GM18499 (cell line): ENCODE data around the gene ERICH3.

Source experiments
- ATAC-seq: cut with Tn5 transposase; IDR thresholded peaks from one replicate; pipeline ENCODE4 v1.9.1; 2021; ENCODE audit warnings: moderate number of reproducible peaks; ENCODE audit not compliant: insufficient read depth, unreplicated experiment

The ERICH3 gene, protein sequence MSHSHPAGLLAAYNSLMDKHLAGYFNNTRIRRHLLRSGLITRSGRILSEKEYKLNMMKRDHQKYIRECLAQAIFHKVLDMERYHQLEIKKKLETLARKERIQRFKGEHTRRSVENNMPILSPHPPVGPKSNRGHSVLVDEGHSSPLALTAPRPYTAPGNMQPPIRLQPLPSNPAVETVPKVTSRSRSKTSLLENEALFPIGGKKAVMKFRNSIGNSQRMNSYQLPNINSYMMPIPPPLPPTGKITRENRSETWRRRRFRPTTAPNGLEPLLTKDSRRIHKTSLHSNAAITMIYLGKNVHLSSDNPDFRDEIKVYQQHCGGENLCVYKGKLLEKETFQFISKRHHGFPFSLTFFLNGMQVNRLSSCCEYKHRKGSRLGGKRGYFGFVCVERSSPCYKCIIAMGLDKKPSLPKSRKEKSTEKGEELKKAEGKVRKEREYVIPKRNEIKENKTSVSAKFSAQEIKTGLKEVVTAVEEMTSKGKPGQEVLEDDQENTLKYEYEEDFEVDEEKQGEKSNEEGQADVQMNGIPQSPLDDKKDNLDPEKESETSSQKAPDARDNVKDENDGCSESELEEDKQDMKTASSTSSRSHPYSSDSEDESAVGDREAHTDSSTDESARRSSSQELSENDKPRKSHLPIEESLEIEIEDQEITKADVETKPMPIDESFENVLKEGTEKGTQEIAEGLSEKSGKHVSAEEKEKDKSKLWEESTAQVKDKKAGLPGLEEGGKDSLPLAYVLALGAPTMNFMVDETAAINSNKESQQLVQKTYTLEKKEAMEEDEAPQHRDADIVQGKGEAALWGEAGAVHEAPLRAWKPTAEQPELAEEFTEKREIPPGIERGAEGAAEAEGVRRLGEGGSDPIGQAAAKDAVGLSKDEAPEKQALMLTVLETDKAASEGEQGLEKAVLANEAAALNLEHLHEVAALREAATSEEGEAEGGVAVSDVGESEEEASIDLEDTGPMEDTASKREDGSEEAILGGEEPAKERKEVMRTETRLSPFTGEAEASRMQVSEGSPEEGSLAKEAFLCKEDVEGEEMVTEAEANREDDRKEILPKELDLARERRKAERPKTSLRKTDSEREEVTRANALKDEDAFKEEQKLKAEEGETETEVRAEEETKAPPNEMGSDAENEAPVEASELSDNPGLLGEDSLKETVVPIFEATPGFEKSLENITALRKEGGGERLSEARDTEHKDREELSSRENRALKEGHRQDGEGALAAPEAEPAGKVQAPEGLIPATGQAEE (N-terminal part only)

GRCh38 chr1:74673351-74674111 is at the start of gene ERICH3:
ERICH3 (minus strand) TSS chr1:74673792; CDS start chr1:74673519, 273 bp downstream.
- no peak for ATAC-seq

GRCh38 chr1:74717626-74718025 is 44.0 kb upstream of the ERICH3 start:
- no peak for ATAC-seq

- ATAC-seq, result no peak
Observed at GRCh38 chr1:74716822-74717221, 43.2 kb upstream of the ERICH3 start.

DNA sequence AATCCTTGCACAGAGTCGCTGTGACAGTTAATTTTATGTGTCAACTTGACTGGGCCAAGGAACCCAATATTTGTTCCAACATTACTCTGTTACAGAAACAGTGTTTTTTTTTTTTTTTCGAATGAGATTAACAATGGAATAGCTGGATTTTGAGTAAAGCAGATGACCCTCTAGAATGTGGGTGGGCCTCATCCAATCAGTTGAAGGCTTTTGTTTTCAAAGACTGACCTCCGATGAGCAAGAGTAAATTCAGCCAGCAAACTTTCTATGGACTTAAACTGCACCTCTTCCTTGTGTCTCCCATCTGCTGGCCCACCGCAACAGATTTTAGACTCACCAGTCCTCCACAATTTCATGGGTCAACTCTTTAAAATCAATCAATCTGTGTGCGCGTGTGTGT is 42.2 kb upstream of the ERICH3 start:
- no peak for ATAC-seq

DNA sequence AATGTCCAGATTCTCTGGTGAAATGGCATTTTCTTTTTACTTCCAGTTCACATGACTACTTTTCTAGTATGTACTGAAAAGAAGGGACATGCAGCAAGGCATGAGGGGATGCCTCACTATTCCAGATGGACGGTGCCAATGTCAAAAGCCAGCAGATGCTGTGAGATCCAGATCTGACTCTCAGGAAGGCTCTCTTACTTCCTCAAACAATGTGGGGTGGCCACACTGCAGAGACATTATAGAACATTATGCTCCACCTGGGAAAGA is 41.6 kb upstream of the ERICH3 start:
- no peak for ATAC-seq

DNA sequence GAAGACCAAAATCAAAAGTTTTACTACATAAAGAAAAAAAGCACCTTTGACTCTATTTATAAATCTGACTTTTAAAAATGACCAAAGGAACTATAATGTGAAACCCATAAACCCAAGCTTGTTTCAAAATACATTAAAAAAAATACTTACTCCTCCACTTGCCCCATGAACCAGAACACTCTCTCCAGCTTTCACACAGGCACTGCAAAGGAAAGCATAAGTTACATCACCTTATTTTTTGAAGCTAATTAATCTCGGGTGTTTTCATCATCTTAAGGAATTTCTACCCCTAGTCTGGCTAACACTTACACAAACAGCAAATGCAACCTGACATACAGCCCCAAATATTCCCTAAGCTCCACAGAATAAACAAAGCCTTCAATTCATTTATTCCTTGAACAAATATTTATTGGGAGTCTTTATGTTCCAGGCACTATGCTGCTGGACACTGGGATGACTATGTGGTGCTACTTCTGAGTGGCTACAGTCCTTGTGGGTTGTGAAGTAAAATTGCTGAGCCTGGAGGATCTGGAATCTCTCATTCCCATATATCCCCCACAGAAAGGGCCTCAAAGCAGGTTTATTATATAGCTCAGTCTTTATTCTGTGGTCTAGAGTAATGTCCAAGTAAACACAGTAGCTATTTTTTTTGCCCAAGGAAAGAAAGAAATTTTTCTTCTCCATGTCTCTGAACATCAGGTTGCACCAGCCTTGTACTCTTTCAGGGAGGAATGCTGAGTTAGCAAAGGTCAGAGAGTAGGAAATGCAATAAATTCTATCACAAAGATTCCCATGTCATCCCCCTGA is 41.0 kb upstream of the ERICH3 start:
- ATAC-seq, result peak; percentile 60

- ATAC-seq, result no peak
Observed at GRCh38 chr1:74713849-74714248, 40.3 kb upstream of the ERICH3 start.

DNA sequence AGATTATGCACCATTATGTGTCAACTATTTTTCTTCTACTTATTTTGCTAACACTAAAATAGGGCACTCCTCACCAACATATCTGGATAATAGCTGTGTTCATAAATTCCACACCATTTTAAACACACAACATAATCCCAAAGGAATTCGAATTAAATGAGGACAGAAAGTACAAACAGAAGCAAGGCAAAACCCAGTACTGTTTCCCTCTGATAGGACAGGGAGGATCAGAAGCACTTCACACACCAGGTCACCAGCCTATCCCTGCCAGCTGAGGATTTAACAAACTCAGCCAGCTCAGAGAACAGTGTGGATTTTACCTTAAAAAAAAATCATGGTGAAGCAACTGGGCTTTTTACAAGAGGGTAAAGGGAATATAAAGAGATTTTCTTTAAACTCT is 39.3 kb upstream of the ERICH3 start:
- no peak for ATAC-seq

GRCh38 chr1:74703386-74704182 is 30.0 kb upstream of the ERICH3 start:
- no peak for ATAC-seq

DNA sequence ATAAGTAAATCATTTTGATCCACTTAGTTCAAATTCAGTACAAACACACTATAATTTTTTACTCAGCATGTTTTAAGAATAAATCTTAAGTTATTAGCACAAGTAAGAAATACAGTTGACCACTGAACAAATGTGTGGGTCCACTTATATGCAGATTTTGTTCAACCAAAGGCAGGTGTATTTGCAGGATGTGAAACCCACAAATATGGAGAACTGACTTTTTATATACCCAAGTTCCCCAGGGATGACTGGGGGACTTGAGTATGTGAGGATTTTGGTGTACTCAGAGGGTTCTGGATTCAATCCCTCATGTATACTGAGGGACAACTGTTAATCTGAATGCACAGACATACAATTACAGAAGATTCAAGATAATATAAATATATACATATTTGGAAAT is 25.7 kb upstream of the ERICH3 start:
- ATAC-seq, result no peak

DNA sequence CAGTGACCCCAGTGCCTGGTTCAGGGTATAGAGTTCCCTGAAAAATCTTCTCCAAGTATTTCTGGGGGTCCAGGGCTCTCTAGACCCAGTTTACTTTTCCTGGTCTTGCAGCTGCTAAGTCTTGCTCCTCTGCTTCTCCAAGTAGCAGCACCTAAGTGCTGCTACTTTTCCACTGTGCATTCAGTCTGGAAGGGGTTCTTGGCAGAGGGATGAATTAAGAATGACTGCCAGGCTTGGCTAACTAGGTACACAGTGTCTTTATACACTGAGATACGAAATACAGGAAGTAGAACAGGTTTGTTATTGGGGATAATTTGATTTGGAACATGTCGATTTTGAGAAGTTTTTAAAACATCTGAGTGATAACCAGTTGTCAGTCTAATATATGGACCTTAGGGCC is 24.2 kb upstream of the ERICH3 start:
- ATAC-seq, result no peak

- no peak for ATAC-seq
Observed at GRCh38 chr1:74693473-74693872, 19.9 kb upstream of the ERICH3 start.

DNA sequence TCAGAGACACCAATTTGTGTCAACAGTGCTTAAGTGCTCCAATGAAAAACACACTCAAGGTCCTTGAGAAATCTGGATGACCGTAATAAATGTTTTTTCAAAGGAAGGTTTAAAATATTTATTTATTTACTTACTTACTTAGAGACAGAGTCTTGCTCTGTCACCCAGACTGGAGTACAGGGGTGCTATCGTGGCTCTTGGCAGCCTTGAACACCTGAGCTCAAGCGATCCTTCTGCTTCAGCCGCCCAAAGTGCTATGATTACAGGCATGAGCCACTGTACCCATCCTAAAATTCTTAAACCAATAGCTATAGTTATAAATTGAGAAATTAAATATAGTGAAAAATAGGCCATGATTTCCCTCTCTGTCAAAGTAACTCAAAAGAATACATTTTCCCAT is 17.3 kb upstream of the ERICH3 start:
- no peak for ATAC-seq

DNA sequence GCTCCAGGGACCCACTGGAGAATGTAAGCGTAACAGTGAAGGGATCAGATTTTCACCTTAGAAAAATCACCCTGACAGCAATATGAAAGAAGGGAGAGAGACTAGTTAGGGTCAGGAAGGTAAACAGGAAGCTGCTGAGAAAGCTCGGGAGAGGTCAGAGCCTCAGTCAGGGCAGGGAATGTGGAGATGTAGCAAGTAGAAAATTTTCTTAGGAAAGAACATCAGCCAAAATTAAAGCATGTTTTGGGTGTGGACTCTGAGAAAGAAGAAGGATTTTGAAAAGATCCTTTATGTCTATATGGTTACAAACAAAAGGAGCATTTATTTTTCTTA is 16.7 kb upstream of the ERICH3 start:
- no peak for ATAC-seq

GRCh38 chr1:74689621-74690363 is 16.2 kb upstream of the ERICH3 start:
- peak; percentile 56 for ATAC-seq

- ATAC-seq, result no peak
Observed at GRCh38 chr1:74686928-74687327, 13.3 kb upstream of the ERICH3 start.

DNA sequence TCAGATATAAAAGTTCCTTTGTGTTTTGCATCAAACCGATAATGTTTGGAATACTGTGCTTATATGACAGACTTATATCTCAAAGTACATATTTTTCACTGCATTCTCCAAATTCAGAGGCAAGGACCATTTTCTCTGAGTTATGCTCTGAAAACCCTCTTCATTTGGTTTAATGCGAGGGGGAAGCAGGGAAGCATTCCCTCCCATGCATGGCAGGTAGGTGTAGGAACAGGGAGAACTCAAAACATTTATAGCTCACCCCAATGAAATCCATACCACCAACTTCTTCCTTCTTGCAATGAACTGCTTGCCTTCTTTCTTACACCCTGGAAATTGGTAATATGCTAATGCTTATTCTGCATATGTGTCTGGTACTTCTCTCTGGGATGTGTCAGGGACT is 10.7 kb upstream of the ERICH3 start:
- no peak for ATAC-seq

DNA sequence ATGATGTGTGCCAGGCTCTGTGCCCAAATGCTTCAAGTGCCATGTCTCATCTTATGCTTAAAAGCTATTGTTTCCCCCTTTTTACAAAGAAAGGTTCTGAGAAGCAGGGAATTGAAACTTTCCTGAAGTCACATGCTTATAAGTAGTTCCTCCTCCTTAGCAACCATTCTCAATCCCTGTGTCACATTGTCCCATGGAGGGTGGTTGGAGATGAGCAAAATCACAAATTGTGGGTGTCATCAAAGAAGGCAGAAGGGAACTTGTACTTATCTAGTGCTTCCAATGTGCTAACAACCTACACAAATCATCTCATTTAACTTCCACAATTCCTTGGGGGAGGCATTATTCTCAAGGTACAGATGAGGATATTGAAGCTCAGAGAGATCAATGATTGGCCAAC is 10.1 kb upstream of the ERICH3 start:
- ATAC-seq, result no peak
